Right lobe of liver (tissue), 4 donors: Measurements from ENCODE around the gene HSPA4.

Experiments
- POLR2A ChIP-seq: fragments of 450-650 bp; IDR thresholded peaks from one replicate; pipeline ENCODE4 v1.6.1; 2017; ENCODE audit warnings: antibody characterized with exemption, mild to moderate bottlenecking
- TF ChIP-seq, protein P1 (sequence below), 4 donors: fragments of 200-600 bp in 3 of 4; fragments of 450-650 bp in 1 of 4; IDR thresholded peaks; one replicate each; pipeline versions ENCODE4 v1.5.1 to v1.8.0; 2016 to 2022; ENCODE audit warnings: antibody characterized with exemption in 4 of 4, mild to moderate bottlenecking in 2 of 4
- donor health status: DM: no; HTN: no; CAD: no.
- donor health status: DM: no; HTN: no; CAD: no.
- donor health status: DM: no; HTN: yes; CAD: no.

DNA sequence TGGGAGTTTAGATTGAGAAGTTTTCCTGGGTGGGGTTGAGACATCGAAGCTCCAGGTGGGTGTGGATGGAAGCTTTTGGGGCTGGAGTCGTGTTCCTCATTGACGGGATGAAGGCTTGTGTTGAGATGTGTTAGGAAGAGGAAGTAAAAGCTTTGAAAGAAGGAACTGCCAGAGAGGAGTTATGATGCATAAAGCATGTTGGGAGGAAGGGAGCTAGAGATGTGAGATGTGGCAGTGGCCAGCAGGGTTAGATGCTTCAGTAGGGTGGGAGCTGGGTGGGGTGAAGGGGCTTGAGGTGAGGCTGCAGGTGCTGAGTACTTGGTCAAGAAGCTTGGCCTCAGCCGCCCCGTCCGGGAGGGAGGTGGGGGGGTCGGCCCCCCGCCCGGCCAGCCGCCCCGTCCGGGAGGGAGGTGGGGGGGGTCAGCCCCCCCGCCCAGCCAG is 56.7 kb downstream of the HSPA4 start:
- TF ChIP-seq, protein P1, sequence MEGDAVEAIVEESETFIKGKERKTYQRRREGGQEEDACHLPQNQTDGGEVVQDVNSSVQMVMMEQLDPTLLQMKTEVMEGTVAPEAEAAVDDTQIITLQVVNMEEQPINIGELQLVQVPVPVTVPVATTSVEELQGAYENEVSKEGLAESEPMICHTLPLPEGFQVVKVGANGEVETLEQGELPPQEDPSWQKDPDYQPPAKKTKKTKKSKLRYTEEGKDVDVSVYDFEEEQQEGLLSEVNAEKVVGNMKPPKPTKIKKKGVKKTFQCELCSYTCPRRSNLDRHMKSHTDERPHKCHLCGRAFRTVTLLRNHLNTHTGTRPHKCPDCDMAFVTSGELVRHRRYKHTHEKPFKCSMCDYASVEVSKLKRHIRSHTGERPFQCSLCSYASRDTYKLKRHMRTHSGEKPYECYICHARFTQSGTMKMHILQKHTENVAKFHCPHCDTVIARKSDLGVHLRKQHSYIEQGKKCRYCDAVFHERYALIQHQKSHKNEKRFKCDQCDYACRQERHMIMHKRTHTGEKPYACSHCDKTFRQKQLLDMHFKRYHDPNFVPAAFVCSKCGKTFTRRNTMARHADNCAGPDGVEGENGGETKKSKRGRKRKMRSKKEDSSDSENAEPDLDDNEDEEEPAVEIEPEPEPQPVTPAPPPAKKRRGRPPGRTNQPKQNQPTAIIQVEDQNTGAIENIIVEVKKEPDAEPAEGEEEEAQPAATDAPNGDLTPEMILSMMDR (IDR thresholded peaks at IDR 0.05) = no peak
- TF ChIP-seq POLR2A = no peak
